ENCODE measurements around the gene CCZ1B. TPM values are rescaled to one million over a fixed set of nuclear protein-coding genes. Genes with fewer than 3 reads are reported as not detected.
"Not testable (repeated sequence)": the region's sequence is repeated elsewhere in the genome, so short reads cannot be mapped to it uniquely, and the experiment has no call there.

CCZ1B gene
- total and polyA plus RNA-seq, 5 donors from 2014 or later: 18.3 to 90.3 (median 36.3) TPM

- H3K36me3 Mint-ChIP-seq; ATAC-seq (ENCODE audit: low read depth in 2 of 2); H3K4me3 ChIP-seq (ENCODE audit: low read depth, low read length); H3K27me3 ChIP-seq (ENCODE audit: control insufficient read depth, insufficient read depth, low read length); H3K4me1 ChIP-seq (ENCODE audit: control insufficient read depth, insufficient read depth, low read length, poor library complexity, severe bottlenecking); H3K27ac Mint-ChIP-seq; DNase-seq; H3K27ac ChIP-seq (ENCODE audit: insufficient read depth, low read length, poor library complexity, severe bottlenecking); H3K4me3 Mint-ChIP-seq; H3K9me3 ChIP-seq (ENCODE audit: control insufficient read depth in 2 of 2, low read length in 2 of 2); H3K36me3 ChIP-seq (ENCODE audit: control insufficient read depth, insufficient read depth, low read length); H3K9me3 Mint-ChIP-seq: not testable (repeated sequence)
- Mint-ChIP-seq H3K27me3 (peaks cover 31% of the 10 kb centered on the region), H3K4me1 (peaks cover 0 to 12% (median 4%) of the 10 kb centered on the region in 4 donors)
Measured at GRCh38 chr7:6829616-6830015, 3.5 kb upstream of the CCZ1B start.

GRCh38 chr7:6827180-6827579 is 1.1 kb upstream of the CCZ1B start:
- not testable (repeated sequence) for H3K36me3 ChIP-seq (ENCODE audit: control insufficient read depth, insufficient read depth, low read length); H3K4me1 ChIP-seq (ENCODE audit: control insufficient read depth, insufficient read depth, low read length, poor library complexity, severe bottlenecking); H3K27ac ChIP-seq (ENCODE audit: insufficient read depth, low read length, poor library complexity, severe bottlenecking); H3K36me3 Mint-ChIP-seq; DNase-seq; H3K27ac Mint-ChIP-seq; ATAC-seq (ENCODE audit: low read depth in 2 of 2); H3K9me3 Mint-ChIP-seq; H3K9me3 ChIP-seq (ENCODE audit: control insufficient read depth in 2 of 2, low read length in 2 of 2); H3K4me3 ChIP-seq (ENCODE audit: low read depth, low read length); H3K27me3 ChIP-seq (ENCODE audit: control insufficient read depth, insufficient read depth, low read length)
- peak overlapping the region in 3 of 4 donors; percentile 24 to 83 (median 64) for H3K4me3 Mint-ChIP-seq
- H3K27me3 Mint-ChIP-seq: peaks cover 20% of the 10 kb centered on the region
- H3K4me1 Mint-ChIP-seq: peaks cover 0 to 13% (median 5%) of the 10 kb centered on the region in 4 donors

GRCh38 chr7:6825236-6826125 is 594 bp downstream of the CCZ1B start:
- Mint-ChIP-seq H3K27me3 (peaks cover 12% of the 10 kb centered on the region), H3K27ac (peak overlapping the region in 2 of 3 donors; percentile 81 to 96), H3K4me3 (peak overlapping the region in 3 of 4 donors; percentile 83 to 96 (median 86)), H3K4me1 (peaks cover 0 to 13% (median 5%) of the 10 kb centered on the region in 4 donors)
- H3K9me3 Mint-ChIP-seq; H3K36me3 ChIP-seq (ENCODE audit: control insufficient read depth, insufficient read depth, low read length); DNase-seq; H3K9me3 ChIP-seq (ENCODE audit: control insufficient read depth in 2 of 2, low read length in 2 of 2); H3K36me3 Mint-ChIP-seq; H3K27me3 ChIP-seq (ENCODE audit: control insufficient read depth, insufficient read depth, low read length); H3K4me1 ChIP-seq (ENCODE audit: control insufficient read depth, insufficient read depth, low read length, poor library complexity, severe bottlenecking): not testable (repeated sequence)
- peak overlapping the region; percentile 43 for H3K4me3 ChIP-seq (ENCODE audit: low read depth, low read length)
- peak overlapping the region; percentile 63 for H3K27ac ChIP-seq (ENCODE audit: insufficient read depth, low read length, poor library complexity, severe bottlenecking)
- peak; percentile 40 to 58 for ATAC-seq (ENCODE audit: low read depth in 2 of 2)

- ATAC-seq (ENCODE audit: low read depth in 2 of 2); H3K9me3 ChIP-seq (ENCODE audit: control insufficient read depth in 2 of 2, low read length in 2 of 2); DNase-seq; H3K9me3 Mint-ChIP-seq; H3K27me3 ChIP-seq (ENCODE audit: control insufficient read depth, insufficient read depth, low read length); H3K27ac Mint-ChIP-seq; H3K27ac ChIP-seq (ENCODE audit: insufficient read depth, low read length, poor library complexity, severe bottlenecking); H3K27me3 Mint-ChIP-seq; H3K4me3 ChIP-seq (ENCODE audit: low read depth, low read length); H3K36me3 Mint-ChIP-seq; H3K4me1 ChIP-seq (ENCODE audit: control insufficient read depth, insufficient read depth, low read length, poor library complexity, severe bottlenecking): not testable (repeated sequence)
- Mint-ChIP-seq H3K4me3 (peak overlapping the region in 2 of 4 donors; percentile 25 to 85), H3K4me1 (peaks cover 0 to 11% (median 5%) of the 10 kb centered on the region in 4 donors)
- H3K36me3 ChIP-seq (ENCODE audit: control insufficient read depth, insufficient read depth, low read length): peaks cover 23% of the 10 kb centered on the region
Measured at GRCh38 chr7:6821622-6822021, 4.5 kb downstream of the CCZ1B start.

- H3K9me3 ChIP-seq (ENCODE audit: control insufficient read depth in 2 of 2, low read length in 2 of 2); H3K4me1 Mint-ChIP-seq; ATAC-seq (ENCODE audit: low read depth in 2 of 2); H3K4me1 ChIP-seq (ENCODE audit: control insufficient read depth, insufficient read depth, low read length, poor library complexity, severe bottlenecking); DNase-seq; H3K27ac ChIP-seq (ENCODE audit: insufficient read depth, low read length, poor library complexity, severe bottlenecking); H3K27me3 Mint-ChIP-seq; H3K27ac Mint-ChIP-seq; H3K27me3 ChIP-seq (ENCODE audit: control insufficient read depth, insufficient read depth, low read length); H3K4me3 ChIP-seq (ENCODE audit: low read depth, low read length); H3K9me3 Mint-ChIP-seq; H3K4me3 Mint-ChIP-seq: not testable (repeated sequence)
- peaks cover 18% of the 10 kb centered on the region for H3K36me3 Mint-ChIP-seq
- H3K36me3 ChIP-seq (ENCODE audit: control insufficient read depth, insufficient read depth, low read length): peaks cover 14% of the 10 kb centered on the region
Measured at GRCh38 chr7:6815470-6815869, 10.6 kb downstream of the CCZ1B start.

- not testable (repeated sequence) for H3K27ac ChIP-seq (ENCODE audit: insufficient read depth, low read length, poor library complexity, severe bottlenecking); ATAC-seq (ENCODE audit: low read depth in 2 of 2); H3K4me1 Mint-ChIP-seq; H3K27ac Mint-ChIP-seq; H3K9me3 Mint-ChIP-seq; H3K4me3 ChIP-seq (ENCODE audit: low read depth, low read length); H3K4me1 ChIP-seq (ENCODE audit: control insufficient read depth, insufficient read depth, low read length, poor library complexity, severe bottlenecking); H3K36me3 ChIP-seq (ENCODE audit: control insufficient read depth, insufficient read depth, low read length); H3K27me3 Mint-ChIP-seq; H3K27me3 ChIP-seq (ENCODE audit: control insufficient read depth, insufficient read depth, low read length); H3K4me3 Mint-ChIP-seq; H3K9me3 ChIP-seq (ENCODE audit: control insufficient read depth in 2 of 2, low read length in 2 of 2); DNase-seq
- H3K36me3 Mint-ChIP-seq: peaks cover 11% of the 10 kb centered on the region
Measured at GRCh38 chr7:6813011-6813410, 13.1 kb downstream of the CCZ1B start.

- ATAC-seq (ENCODE audit: low read depth in 2 of 2); H3K27ac Mint-ChIP-seq; H3K4me1 ChIP-seq (ENCODE audit: control insufficient read depth, insufficient read depth, low read length, poor library complexity, severe bottlenecking): not testable (repeated sequence)
Measured at GRCh38 chr7:6807959-6808358, 18.1 kb downstream of the CCZ1B start.

GRCh38 chr7:6807393-6807918 is 18.6 kb downstream of the CCZ1B start:
- DNase-seq; H3K9me3 Mint-ChIP-seq; H3K27me3 Mint-ChIP-seq; H3K27ac Mint-ChIP-seq; H3K36me3 Mint-ChIP-seq; H3K4me3 ChIP-seq (ENCODE audit: low read depth, low read length); H3K36me3 ChIP-seq (ENCODE audit: control insufficient read depth, insufficient read depth, low read length); ATAC-seq (ENCODE audit: low read depth in 2 of 2); H3K9me3 ChIP-seq (ENCODE audit: control insufficient read depth in 2 of 2, low read length in 2 of 2); H3K27ac ChIP-seq (ENCODE audit: insufficient read depth, low read length, poor library complexity, severe bottlenecking); H3K4me3 Mint-ChIP-seq; H3K4me1 ChIP-seq (ENCODE audit: control insufficient read depth, insufficient read depth, low read length, poor library complexity, severe bottlenecking); H3K27me3 ChIP-seq (ENCODE audit: control insufficient read depth, insufficient read depth, low read length); H3K4me1 Mint-ChIP-seq: not testable (repeated sequence)

More at GRCh38 chr7:6807959-6808358, 18.1 kb downstream of the CCZ1B start:
- not testable (repeated sequence) for H3K4me1 Mint-ChIP-seq; H3K9me3 ChIP-seq (ENCODE audit: control insufficient read depth in 2 of 2, low read length in 2 of 2); H3K4me3 ChIP-seq (ENCODE audit: low read depth, low read length); H3K9me3 Mint-ChIP-seq; H3K27ac ChIP-seq (ENCODE audit: insufficient read depth, low read length, poor library complexity, severe bottlenecking); H3K27me3 Mint-ChIP-seq; H3K27me3 ChIP-seq (ENCODE audit: control insufficient read depth, insufficient read depth, low read length); H3K4me3 Mint-ChIP-seq; H3K36me3 ChIP-seq (ENCODE audit: control insufficient read depth, insufficient read depth, low read length); DNase-seq; H3K36me3 Mint-ChIP-seq
